HEK293 (cell line): Measurements from ENCODE around the gene NMNAT2.

Experiments
- CTCF ChIA-PET: fragments of 350-600 bp; formaldehyde crosslinking; extraction: SDS; loops from one replicate; lab custom pipeline; 2021; ENCODE audit warnings: antibody characterized with exemption; lab: Yijun Ruan, JAX
- POLR2A ChIA-PET: fragments of 300-600 bp; formaldehyde crosslinking; extraction: SDS; loops from one replicate; lab custom pipeline; 2020; ENCODE audit warnings: antibody characterized with exemption, inconsistent platforms; lab: Yijun Ruan, JAX
- H3K27ac ChIP-seq: fragments of 200-500 bp; sonication (Bioruptor generic); 2 replicates; pipeline ENCODE4 v1.5.1; 2014; ENCODE audit warnings: low read depth, low read length, control low read depth, inconsistent platforms; ENCODE audit errors: extremely low read depth
- H3K36me3 ChIP-seq, 2 experiments: fragments of 200-500 bp in 1 of 2; sonication (Bioruptor generic) in 1 of 2; 1 replicate in 1 of 2; 2 replicates in 1 of 2; pipeline ENCODE4 v1.5.1; 2014 to 2017; ENCODE audit warnings: inconsistent platforms in 2 of 2, low read length in 2 of 2; ENCODE audit not compliant: control insufficient read depth in 2 of 2, insufficient read depth in 1 of 2
- H3K4me1 ChIP-seq: fragments of 200-500 bp; sonication (Bioruptor generic); 2 replicates; pipeline ENCODE4 v1.5.1; 2014; ENCODE audit warnings: mild to moderate bottlenecking, low read length, inconsistent platforms; ENCODE audit not compliant: control insufficient read depth, insufficient read depth
- H3K4me3 ChIP-seq: 2 replicates; pipeline ENCODE4 v1.5.1; 2011; ENCODE audit warnings: low read depth, mild to moderate bottlenecking, control low read depth, low read length, moderate library complexity
- H3K9me3 ChIP-seq: fragments of 200-500 bp; sonication (Bioruptor generic); 2 replicates; pipeline ENCODE4 v1.5.1; 2014; ENCODE audit warnings: low read depth, low read length, inconsistent platforms; ENCODE audit not compliant: control insufficient read depth, insufficient read depth
- KLF9 ChIP-seq: fragments of 450-650 bp; formaldehyde crosslinking; IDR thresholded peaks from 2 replicates; pipeline ENCODE4 v1.5.1; 2016; ENCODE audit warnings: missing biosample characterization, missing genetic modification characterization, low read depth
- SCRT1 ChIP-seq: fragments of 450-650 bp; formaldehyde crosslinking; IDR thresholded peaks from 2 replicates; pipeline ENCODE4 v1.5.1; 2016; ENCODE audit warnings: missing biosample characterization, missing genetic modification characterization, borderline replicate concordance
- ZBTB21 ChIP-seq: fragments of 450-650 bp; formaldehyde crosslinking; IDR thresholded peaks from 2 replicates; pipeline ENCODE4 v1.5.1; 2017; ENCODE audit warnings: missing biosample characterization, missing genetic modification characterization
- ZFP3 ChIP-seq: fragments of 450-650 bp; formaldehyde crosslinking; IDR thresholded peaks from 2 replicates; pipeline ENCODE4 v1.5.1; 2016; ENCODE audit warnings: low read depth, missing biosample characterization, missing genetic modification characterization
- ZNF10 ChIP-seq: fragments of 450-650 bp; formaldehyde crosslinking; IDR thresholded peaks from 2 replicates; pipeline ENCODE4 v1.5.1; 2017; ENCODE audit warnings: missing biosample characterization, missing genetic modification characterization
- ZNF175 ChIP-seq: fragments of 450-650 bp; formaldehyde crosslinking; IDR thresholded peaks from 2 replicates; pipeline ENCODE4 v1.5.1; 2016; ENCODE audit warnings: missing biosample characterization, missing genetic modification characterization
- ZNF302 ChIP-seq: fragments of 450-650 bp; formaldehyde crosslinking; IDR thresholded peaks from 2 replicates; pipeline ENCODE4 v1.5.1; 2016; ENCODE audit warnings: missing biosample characterization, missing genetic modification characterization, low read depth
- ZNF311 ChIP-seq: fragments of 450-650 bp; formaldehyde crosslinking; IDR thresholded peaks from 2 replicates; pipeline ENCODE4 v1.5.1; 2017; ENCODE audit warnings: missing biosample characterization, missing genetic modification characterization, borderline replicate concordance
- ZNF354C ChIP-seq: fragments of 450-650 bp; formaldehyde crosslinking; IDR thresholded peaks from 2 replicates; pipeline ENCODE4 v1.5.1; 2016; ENCODE audit warnings: missing biosample characterization, missing genetic modification characterization, low read depth, borderline replicate concordance
- ZNF366 ChIP-seq: fragments of 450-650 bp; formaldehyde crosslinking; conservative IDR thresholded peaks from 2 replicates; pipeline ENCODE4 v1.5.1; 2016; ENCODE audit warnings: missing biosample characterization, missing genetic modification characterization
- ZNF449 ChIP-seq: fragments of 450-650 bp; formaldehyde crosslinking; IDR thresholded peaks from 2 replicates; pipeline ENCODE4 v1.5.1; 2017; ENCODE audit warnings: missing biosample characterization, mild to moderate bottlenecking, missing genetic modification characterization, moderate library complexity
- ZNF514 ChIP-seq: fragments of 450-650 bp; formaldehyde crosslinking; IDR thresholded peaks from 2 replicates; pipeline ENCODE4 v1.5.1; 2016; ENCODE audit warnings: missing biosample characterization, missing genetic modification characterization
- ZNF677 ChIP-seq: fragments of 450-650 bp; IDR thresholded peaks from 2 replicates; pipeline ENCODE4 v1.5.0; 2018; ENCODE audit warnings: missing biosample characterization, mild to moderate bottlenecking, missing genetic modification characterization, moderate library complexity
- TF ChIP-seq, protein P1 (sequence below): fragments of 450-650 bp; formaldehyde crosslinking; IDR thresholded peaks from 2 replicates; pipeline ENCODE4 v1.5.1; 2016; ENCODE audit warnings: missing biosample characterization, missing genetic modification characterization
- TF ChIP-seq, protein P2 (sequence below): fragments of 450-650 bp; formaldehyde crosslinking; optimal IDR thresholded peaks from 2 replicates; pipeline ENCODE3; 2016; ENCODE audit warnings: missing biosample characterization, mild to moderate bottlenecking, missing genetic modification characterization
- TF ChIP-seq, protein P3 (sequence below): fragments of 450-650 bp; formaldehyde crosslinking; IDR thresholded peaks from 2 replicates; pipeline ENCODE4 v1.5.1; 2016; ENCODE audit warnings: missing biosample characterization, missing genetic modification characterization

The NMNAT2 gene

GRCh38 chr1:183290628-183291027 lies 127.6 kb downstream of the NMNAT2 start:
- no peaks in the 10 kb centered on the region for H3K9me3 ChIP-seq
- H3K4me1 ChIP-seq = no peaks in the 10 kb centered on the region
- POLR2A ChIA-PET = interaction anchor here (0.6 kb wide), 1 partner anchor 347 kb away, joined by 3 read pairs; no protein-coding TSS in a partner anchor
- no peaks in the 10 kb centered on the region for H3K36me3 ChIP-seq
- no peak overlapping the region for H3K27ac ChIP-seq
- TF ChIP-seq, protein P1, sequence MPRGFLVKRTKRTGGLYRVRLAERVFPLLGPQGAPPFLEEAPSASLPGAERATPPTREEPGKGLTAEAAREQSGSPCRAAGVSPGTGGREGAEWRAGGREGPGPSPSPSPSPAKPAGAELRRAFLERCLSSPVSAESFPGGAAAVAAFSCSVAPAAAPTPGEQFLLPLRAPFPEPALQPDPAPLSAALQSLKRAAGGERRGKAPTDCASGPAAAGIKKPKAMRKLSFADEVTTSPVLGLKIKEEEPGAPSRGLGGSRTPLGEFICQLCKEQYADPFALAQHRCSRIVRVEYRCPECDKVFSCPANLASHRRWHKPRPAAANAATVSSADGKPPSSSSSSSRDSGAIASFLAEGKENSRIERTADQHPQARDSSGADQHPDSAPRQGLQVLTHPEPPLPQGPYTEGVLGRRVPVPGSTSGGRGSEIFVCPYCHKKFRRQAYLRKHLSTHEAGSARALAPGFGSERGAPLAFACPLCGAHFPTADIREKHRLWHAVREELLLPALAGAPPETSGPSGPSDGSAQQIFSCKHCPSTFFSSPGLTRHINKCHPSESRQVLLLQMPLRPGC (tag by site-specific recombination) = no peak
- TF ChIP-seq ZNF302 (tag by site-specific recombination) = no peak
- TF ChIP-seq ZNF514 (tag by site-specific recombination) = no peak
- TF ChIP-seq ZFP3 (tag by site-specific recombination) = no peak
- TF ChIP-seq, protein P2, sequence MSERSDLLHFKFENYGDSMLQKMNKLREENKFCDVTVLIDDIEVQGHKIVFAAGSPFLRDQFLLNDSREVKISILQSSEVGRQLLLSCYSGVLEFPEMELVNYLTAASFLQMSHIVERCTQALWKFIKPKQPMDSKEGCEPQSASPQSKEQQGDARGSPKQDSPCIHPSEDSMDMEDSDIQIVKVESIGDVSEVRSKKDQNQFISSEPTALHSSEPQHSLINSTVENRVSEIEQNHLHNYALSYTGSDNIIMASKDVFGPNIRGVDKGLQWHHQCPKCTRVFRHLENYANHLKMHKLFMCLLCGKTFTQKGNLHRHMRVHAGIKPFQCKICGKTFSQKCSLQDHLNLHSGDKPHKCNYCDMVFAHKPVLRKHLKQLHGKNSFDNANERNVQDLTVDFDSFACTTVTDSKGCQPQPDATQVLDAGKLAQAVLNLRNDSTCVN = no peak
- TF ChIP-seq, protein P3, sequence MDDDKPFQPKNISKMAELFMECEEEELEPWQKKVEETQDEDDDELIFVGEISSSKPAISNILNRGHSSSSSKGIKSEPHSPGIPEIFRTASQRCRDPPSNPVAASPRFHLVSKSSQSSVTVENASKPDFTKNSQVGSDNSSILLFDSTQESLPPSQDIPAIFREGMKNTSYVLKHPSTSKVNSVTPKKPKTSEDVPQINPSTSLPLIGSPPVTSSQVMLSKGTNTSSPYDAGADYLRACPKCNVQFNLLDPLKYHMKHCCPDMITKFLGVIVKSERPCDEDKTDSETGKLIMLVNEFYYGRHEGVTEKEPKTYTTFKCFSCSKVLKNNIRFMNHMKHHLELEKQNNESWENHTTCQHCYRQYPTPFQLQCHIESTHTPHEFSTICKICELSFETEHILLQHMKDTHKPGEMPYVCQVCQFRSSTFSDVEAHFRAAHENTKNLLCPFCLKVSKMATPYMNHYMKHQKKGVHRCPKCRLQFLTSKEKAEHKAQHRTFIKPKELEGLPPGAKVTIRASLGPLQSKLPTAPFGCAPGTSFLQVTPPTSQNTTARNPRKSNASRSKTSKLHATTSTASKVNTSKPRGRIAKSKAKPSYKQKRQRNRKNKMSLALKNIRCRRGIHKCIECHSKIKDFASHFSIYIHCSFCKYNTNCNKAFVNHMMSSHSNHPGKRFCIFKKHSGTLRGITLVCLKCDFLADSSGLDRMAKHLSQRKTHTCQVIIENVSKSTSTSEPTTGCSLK = no peak
- TF ChIP-seq ZNF449 (tag by site-specific recombination) = no peak
- no peak for TF ChIP-seq ZNF354C (tag by site-specific recombination)
- TF ChIP-seq ZNF10 (tag by site-specific recombination) = no peak
- no peak for TF ChIP-seq ZNF311
- no peak for TF ChIP-seq ZNF366 (tag by site-specific recombination)
- no peak for TF ChIP-seq KLF9 (tag by site-specific recombination)
- no peak for TF ChIP-seq SCRT1 (tag by site-specific recombination)
- no peak for TF ChIP-seq ZNF175
- TF ChIP-seq ZBTB21 = no peak
- no peak overlapping the region for H3K4me3 ChIP-seq
- CTCF ChIA-PET = interaction anchor here (0.9 to 2.2 kb wide), 2 partner anchors 9 to 16 kb away, joined by 3 to 8 read pairs; no protein-coding TSS in a partner anchor

DNA sequence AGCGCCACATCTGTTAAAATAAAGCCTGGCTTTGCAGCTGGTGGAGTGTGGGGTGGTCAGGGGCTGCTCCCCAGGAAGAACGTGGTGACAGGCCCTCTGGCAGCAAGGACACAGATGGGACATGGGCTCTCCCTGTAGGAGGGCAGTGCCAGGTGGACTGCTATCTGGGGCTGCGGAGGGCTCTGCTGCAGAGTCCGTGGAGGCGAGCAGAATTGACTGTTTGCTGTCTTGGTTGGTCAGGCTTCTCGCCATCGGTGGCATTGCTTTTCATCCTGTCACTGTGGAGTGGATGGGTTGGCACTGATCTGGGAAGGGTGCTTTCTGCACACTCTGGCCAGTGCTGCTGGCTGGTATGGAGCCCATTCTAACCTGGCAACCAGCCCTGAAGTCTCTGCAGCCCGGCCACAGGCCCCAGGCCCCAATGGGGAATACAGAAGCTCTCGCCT lies 129.1 kb downstream of the NMNAT2 start:
- ChIA-PET CTCF (interaction anchor here (1.1 kb wide), 1 partner anchor 17 kb away, joined by 3 read pairs; no protein-coding TSS in a partner anchor), POLR2A (interaction anchor here (1.3 kb wide), 1 partner anchor 11 kb away, joined by 3 read pairs; no protein-coding TSS in a partner anchor)
- H3K4me1 ChIP-seq = no peaks in the 10 kb centered on the region
- no peak for TF ChIP-seq ZNF677 (tag by site-specific recombination)
- no peak overlapping the region for H3K27ac ChIP-seq
- H3K36me3 ChIP-seq = no peaks in the 10 kb centered on the region
- H3K4me3 ChIP-seq = no peak overlapping the region
- H3K9me3 ChIP-seq = no peaks in the 10 kb centered on the region
